Measurements from ENCODE around the gene FXR1. TPM values are rescaled to one million over a fixed set of nuclear protein-coding genes. Genes with fewer than 3 reads are reported as not detected.
A peak's percentile ranks its signal among the peaks of the same experiment; 100 is the strongest.

FXR1 gene
- total and polyA plus RNA-seq, 2 of the 13 experiments (the other 11 are each of a cell fraction or from before 2014, with no cell fraction given) = 104 to 132 TPM

- TF ChIP-seq ATF6 (CRISPR knock-in tag; conservative IDR thresholded peaks at IDR 0.05) (no peak), ZNF281 (CRISPR knock-in tag; IDR thresholded peaks at IDR 0.05; ENCODE audit: borderline replicate concordance) (peak; percentile 95), DPF2 (CRISPR knock-in tag; IDR thresholded peaks at IDR 0.05; ENCODE audit: borderline replicate concordance, low read depth) (no peak), RBM22 (optimal IDR thresholded peaks at IDR 0.05; ENCODE audit: low read length) (no peak), ZNF251 (CRISPR knock-in tag; IDR thresholded peaks at IDR 0.05) (no peak), HOMEZ (CRISPR knock-in tag; IDR thresholded peaks at IDR 0.05; ENCODE audit: low read depth) (peak; percentile 63), TBX2 (CRISPR knock-in tag; IDR thresholded peaks at IDR 0.05; ENCODE audit: borderline replicate concordance) (peak; percentile 94), FOXK2 (IDR thresholded peaks at IDR 0.05) (peak; percentile 70), YEATS4 (CRISPR knock-in tag; IDR thresholded peaks at IDR 0.05; ENCODE audit: borderline replicate concordance) (peak; percentile 82; the same call in 1 of the 2 replicates), RORA (CRISPR knock-in tag; IDR thresholded peaks at IDR 0.05) (no peak), HDAC1 (CRISPR knock-in tag; IDR thresholded peaks at IDR 0.05) (peak; percentile 90), POGK (CRISPR knock-in tag; conservative IDR thresholded peaks at IDR 0.05) (peak; percentile 97), ELF1 (CRISPR knock-in tag; IDR thresholded peaks at IDR 0.05) (peak; percentile 77), ZKSCAN8 (CRISPR knock-in tag; IDR thresholded peaks at IDR 0.05; ENCODE audit: borderline replicate concordance) (no peak; the same call in 1 of the 2 replicates), ZNF382 (CRISPR knock-in tag; IDR thresholded peaks at IDR 0.05; ENCODE audit: borderline replicate concordance) (no peak), ZSCAN5A (CRISPR knock-in tag; IDR thresholded peaks at IDR 0.05; ENCODE audit: borderline replicate concordance) (peak; percentile 91), RFXAP (CRISPR knock-in tag; IDR thresholded peaks at IDR 0.05; ENCODE audit: borderline replicate concordance) (peak; percentile 54; the same call in 1 of the 2 replicates)
Observed at GRCh38 chr3:180989291-180990163, 77.1 kb downstream of the FXR1 start, which contains the start of gene DNAJC19 (continued).
